ENCODE results near the gene RAB5B. TPM values are rescaled to one million over a fixed set of nuclear protein-coding genes. Genes with fewer than 3 reads are reported as not detected.

The RAB5B gene
- total RNA-seq, 1 experiment from 2014 or later = 48.4 TPM

GRCh38 chr12:55929306-55929791, 44.5 kb upstream of the RAB5B start:
- H3K36me3 Mint-ChIP-seq (ENCODE audit: insufficient read depth in 1 of 3, low read depth in 3 of 3) = peaks cover 5 to 14% (median 13%) of the 10 kb centered on the region in 3 experiments; a peak in 5 of 7 replicates
- Histone ChIP-seq H3K14ac (ENCODE audit: insufficient read depth, low read length) (no peak overlapping the region), H3K23me2 (ENCODE audit: insufficient read length, low read depth, low read length, poor library complexity, severe bottlenecking) (peaks cover 21% of the 10 kb centered on the region), H3T11ph (ENCODE audit: low read length) (no peak overlapping the region), H3K56ac (ENCODE audit: insufficient read length, low read depth, low read length) (no peak overlapping the region), H3K79me2 (ENCODE audit: insufficient read depth, low read length) (peaks cover 15% of the 10 kb centered on the region; the same call in 1 of the 2 replicates), H4K8ac (replicated peaks; ENCODE audit: insufficient read length, low read depth, low read length) (no peak overlapping the region), H3K9ac (ENCODE audit: extremely low read depth, insufficient read length, low read length) (no peak overlapping the region), H4K20me1 (ENCODE audit: control insufficient read depth, insufficient read depth, insufficient read length) (no peaks in the 10 kb centered on the region), H3K27me3 (ENCODE audit: insufficient read depth, low read length) (peaks cover 4% of the 10 kb centered on the region; the same call in 1 of the 2 replicates), H3K18ac (ENCODE audit: insufficient read length, low read depth, low read length) (no peak overlapping the region), H3K9me3 (ENCODE audit: control insufficient read depth, low read depth, low read length) (no peaks in the 10 kb centered on the region), H2BK15ac (ENCODE audit: low read depth, low read length) (no peak overlapping the region), H2BK5ac (ENCODE audit: insufficient read length, low read length) (no peak overlapping the region), H4K91ac (ENCODE audit: insufficient read length, low read depth, low read length) (no peak overlapping the region), H2BK12ac (ENCODE audit: insufficient read length, low read depth, low read length) (no peak overlapping the region), H3K23ac (ENCODE audit: insufficient read length, low read depth, low read length) (no peak overlapping the region), H2BK20ac (ENCODE audit: low read depth, low read length, poor library complexity, severe bottlenecking) (no peak overlapping the region), H3K27ac (ENCODE audit: insufficient read length, low read depth, low read length) (no peak overlapping the region), H3K4ac (ENCODE audit: low read depth, low read length) (no peak overlapping the region), H2BK120ac (ENCODE audit: low read depth, low read length, poor library complexity, severe bottlenecking) (no peak overlapping the region), H3K4me1 (ENCODE audit: insufficient read depth, low read length) (peaks cover 6% of the 10 kb centered on the region; the same call in 1 of the 2 replicates), H3K79me1 (ENCODE audit: insufficient read depth, low read depth, low read length, poor library complexity, severe bottlenecking) (peaks cover 5% of the 10 kb centered on the region), H4K5ac (ENCODE audit: insufficient read length, low read depth, low read length) (no peak overlapping the region), H2AK5ac (ENCODE audit: insufficient read length, low read length) (no peak overlapping the region), H2AFZ (ENCODE audit: low read length) (no peak overlapping the region), H3K4me2 (ENCODE audit: insufficient read depth, insufficient read length, low read length) (no peak overlapping the region)
- no peak for TF ChIP-seq CTCF (conservative IDR thresholded peaks at IDR 0.05)
- H3K9me3 Mint-ChIP-seq = no peaks in the 10 kb centered on the region; a peak in 1 of 5 replicates
- H3K4me3 Mint-ChIP-seq = peak overlapping the region; percentile 36 to 96; a peak in 4 of 5 replicates
- DNase-seq = no peak
- peaks cover 30% of the 10 kb centered on the region for H3K27me3 Mint-ChIP-seq (ENCODE audit: low read depth)
- peaks cover 40 to 47% of the 10 kb centered on the region in 2 experiments for H3K4me1 Mint-ChIP-seq
- no CpG with 5 or more reads among the region's 8 CpGs for WGBS (ENCODE audit: extremely low coverage, insufficient read length, low lambda C conversion rate)
- H3K27ac Mint-ChIP-seq = peak overlapping the region in 2 of 3 experiments; percentile 63 to 77; a peak in 3 of 7 replicates
